Fibroblast of skin of left biceps (primary cell): ENCODE data around the gene ADAM19.

Experiments
- DNase-seq, 2 experiments: peaks; one replicate each; pipeline ENCODE4 v3.0.0-alpha.2; 2013; ENCODE audit warnings: low read depth in 2 of 2

ADAM19 gene

DNA sequence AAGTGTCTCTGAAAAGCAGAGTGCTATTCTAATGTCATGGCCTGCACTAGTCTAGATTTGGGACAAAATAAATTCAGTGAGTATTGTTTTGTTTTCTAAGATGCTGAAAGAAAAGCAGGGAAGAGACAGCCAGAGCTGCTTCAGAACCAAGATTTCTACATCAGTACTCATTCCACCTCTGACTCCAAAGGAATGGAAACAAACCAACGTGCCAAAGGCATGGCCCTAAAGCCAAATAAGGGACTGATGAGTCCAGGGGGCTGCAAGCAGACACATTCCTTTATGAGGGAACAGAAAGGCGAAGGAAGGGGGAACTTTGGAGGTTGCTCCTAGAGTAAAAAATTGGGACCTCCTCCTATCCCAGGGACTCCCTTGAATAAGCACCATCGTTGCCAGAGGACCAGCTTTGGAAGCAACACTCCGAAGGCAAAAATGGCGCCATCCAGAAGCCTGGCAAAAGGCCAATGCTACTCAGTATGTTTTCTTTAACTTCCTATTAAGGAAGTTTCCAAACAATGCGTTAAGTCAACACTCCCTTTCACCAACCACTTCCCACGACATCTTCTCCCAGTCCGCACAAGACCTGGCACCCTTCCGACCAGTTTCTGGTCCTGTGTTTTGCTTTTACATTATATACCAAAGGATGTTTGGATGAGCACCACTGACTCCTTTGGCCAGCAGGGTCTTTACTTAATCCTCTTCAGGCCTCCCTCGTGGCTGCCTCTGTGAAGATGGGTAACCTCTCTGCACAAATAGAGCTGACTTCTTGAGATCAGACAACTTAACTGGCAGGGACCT lies 31.6 kb downstream of the ADAM19 start:
- DNase-seq = no peak

DNA sequence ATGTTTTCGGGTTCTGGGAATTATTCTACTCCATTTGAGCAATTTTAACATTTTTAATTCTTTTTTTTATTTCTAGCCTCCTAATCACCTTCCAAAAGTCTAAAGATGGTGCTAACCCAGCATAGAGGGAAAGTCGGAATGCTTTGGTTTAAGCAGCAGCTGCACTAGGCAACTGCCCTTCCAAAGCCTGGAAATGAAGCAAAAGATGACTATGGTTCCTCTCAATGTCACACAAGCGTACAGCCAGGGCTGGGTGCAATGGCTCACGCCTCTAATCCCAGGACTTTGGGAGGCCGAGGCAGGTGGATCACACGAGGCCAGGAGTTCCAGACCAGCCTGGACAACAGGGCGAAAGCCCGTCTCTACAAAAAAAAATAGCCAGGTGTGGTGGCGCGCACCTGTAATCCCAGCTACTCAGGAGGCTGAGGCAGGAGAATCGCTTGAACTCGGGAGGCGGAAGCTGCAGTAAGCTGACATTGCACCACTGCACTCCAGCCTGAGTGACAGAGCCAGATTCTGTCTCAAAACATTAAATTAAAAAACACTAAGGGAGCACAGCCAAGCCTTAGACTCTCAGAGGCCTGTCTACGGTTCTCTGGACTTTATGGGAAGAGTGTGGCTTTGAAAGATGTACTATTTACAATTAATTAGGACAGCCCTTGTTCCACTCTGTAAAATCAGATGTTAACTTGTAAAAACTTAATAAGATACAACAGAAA lies 33.1 kb downstream of the ADAM19 start:
- DNase-seq = no peak

GRCh38 chr5:157541447-157542118 lies 34.0 kb downstream of the ADAM19 start:
- DNase-seq = no peak

DNA sequence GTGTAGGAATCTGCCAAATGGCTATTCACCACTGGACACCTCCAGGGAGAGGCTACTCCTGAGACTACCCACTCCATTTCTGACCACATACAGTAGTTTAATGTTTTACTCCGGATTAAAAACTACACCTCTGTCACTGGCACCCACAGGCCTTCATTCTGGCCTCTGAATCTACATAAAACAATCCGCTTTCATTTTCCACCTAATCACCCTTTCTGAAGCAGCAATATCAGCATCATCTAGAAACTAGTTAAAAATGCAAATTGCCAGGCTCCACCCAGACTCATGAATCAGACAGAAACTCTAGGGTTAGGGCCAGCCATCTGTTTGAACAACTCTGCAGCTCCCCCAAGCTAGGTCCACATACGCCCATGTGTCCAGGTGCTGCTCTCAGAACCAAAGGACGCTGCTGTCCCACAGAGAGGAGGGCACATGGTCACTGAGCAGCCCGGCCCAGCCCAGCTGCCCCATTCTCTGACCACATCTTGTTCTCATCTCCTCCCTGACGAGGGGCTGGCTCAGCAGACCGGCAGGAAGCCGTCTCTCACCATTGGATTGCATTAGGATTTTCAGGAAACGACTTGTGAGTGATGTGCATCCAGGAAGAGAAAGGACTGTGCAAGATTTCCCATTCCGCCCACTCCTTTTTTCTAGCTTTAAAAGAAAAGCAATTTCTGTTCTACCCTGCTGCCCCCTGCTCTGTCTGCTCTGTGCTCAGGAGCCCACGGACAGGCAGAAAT lies 34.7 kb downstream of the ADAM19 start:
- no peak for DNase-seq

- no peak for DNase-seq
Measured at GRCh38 chr5:157540124-157540523, 35.5 kb downstream of the ADAM19 start.

- DNase-seq = no peak
Measured at GRCh38 chr5:157539503-157540022, 36.0 kb downstream of the ADAM19 start.

DNA sequence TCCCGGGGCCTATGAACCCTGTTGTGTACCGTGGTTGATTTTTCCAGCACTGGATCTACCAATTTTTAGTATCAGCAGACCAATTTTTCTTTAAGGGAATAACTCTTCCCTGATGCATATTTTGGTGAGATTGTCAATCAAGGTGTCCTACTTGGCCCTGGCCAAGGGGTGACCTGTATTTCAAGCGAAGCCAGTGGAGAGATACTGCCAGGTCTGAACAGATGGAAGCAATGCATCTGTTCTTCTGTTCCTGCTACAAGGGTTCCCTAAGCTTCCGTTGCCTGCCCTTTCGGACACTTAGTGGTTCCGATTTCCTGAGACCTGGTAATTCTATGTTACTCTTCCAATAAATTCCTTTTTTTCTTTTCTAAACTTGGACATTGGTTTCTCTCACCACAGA lies 37.3 kb downstream of the ADAM19 start:
- DNase-seq = no peak

DNA sequence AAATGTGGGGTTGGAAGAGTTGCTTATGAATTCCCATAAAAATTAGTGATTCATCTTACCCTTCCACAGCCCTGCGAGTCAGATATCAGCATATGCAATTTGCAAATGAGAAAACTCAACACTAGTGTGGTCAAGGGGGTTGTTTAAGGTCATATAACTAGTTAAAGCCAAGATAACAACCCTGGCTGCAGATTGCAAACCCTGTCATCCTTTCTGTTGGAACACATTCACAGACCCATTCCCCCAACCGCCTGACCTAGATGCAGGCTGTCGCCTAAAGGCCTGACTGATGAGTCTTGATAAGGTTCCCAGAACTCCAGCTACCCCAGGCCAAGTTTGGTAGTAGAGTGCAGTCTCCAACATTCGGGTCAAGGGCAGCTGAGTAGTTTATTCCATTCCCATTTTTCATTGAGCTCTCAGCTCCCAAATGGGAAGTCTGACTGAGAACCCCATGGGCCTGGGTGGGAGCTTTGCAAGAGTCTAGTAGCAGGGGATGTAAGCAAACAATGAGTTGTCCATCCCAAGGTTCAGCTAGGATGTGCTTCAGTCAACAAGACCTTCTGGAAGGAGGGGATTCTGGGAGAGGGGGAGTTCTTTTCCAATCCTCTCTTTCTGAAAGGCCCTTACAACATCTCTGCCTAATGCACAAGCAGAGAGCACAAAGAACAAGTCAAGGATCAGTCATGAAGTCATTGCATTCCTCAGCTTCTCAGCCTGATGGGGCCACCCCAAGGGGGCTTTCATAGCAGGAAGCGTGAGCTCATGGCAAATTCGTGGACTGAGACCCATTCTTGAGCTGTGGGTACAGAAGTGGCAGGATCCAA lies 40.3 kb downstream of the ADAM19 start:
- DNase-seq = no peak

DNA sequence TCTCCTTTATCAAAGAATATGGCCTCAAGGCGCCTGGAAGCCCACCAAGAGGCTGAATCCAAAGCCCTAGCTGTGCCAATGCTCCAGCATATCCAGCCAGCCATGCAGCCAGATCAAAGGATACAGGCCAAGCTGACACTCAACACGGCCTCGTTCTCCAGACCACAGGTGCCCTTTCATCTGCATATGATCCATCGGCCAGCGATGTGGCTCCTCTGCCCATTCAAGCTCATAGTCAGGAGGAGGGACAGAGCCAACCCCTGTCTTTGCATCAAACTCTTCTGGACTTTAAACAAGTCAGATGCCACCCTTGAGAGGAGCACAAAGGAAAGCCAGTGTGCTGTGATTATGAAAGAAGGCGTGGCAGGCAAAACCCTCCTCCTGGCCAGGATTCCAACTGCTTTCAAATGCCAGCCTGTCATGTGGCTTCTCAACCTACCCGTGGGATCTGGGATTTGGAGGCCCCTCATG lies 42.5 kb downstream of the ADAM19 start:
- DNase-seq = no peak

DNA sequence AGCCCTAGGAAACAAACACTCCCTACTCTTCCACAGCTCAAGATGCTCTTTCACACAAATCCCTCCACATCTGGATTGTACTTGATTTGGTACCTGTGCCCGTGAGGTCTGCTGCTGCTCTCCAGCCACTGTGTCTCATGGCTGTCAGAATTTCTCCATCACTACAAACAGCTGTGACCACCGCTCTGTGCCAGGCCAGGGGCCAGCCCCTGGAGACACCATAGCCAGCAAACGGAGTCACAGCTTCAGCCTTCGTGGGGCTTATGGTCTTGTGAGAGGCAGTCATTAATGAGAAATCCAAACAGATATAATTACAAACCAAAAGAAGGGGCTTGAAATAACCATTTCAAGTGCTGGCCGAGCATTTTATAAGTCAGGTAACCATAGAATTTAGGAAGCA lies 43.6 kb downstream of the ADAM19 start:
- DNase-seq = no peak

- no peak for DNase-seq
Measured at GRCh38 chr5:157530226-157530972, 45.2 kb downstream of the ADAM19 start.

DNA sequence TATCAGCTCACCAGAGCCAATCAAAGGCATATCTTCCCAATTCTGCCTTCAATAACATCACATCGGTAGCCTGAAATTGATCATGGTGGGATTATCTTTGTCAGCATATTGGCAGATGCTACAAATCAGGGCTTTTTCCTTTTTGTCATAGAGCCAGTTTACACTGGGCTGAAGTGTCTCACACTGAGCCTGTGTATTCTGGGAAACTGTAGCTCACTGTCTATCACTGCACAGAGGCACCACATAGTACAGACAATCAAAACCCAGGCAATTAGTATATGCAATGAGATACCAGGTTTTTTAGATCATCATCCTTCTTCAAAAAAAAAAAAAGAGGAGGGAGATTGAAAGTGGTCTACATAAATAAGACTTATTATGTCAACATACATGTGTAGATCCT lies 46.6 kb downstream of the ADAM19 start:
- DNase-seq = no peak

DNA sequence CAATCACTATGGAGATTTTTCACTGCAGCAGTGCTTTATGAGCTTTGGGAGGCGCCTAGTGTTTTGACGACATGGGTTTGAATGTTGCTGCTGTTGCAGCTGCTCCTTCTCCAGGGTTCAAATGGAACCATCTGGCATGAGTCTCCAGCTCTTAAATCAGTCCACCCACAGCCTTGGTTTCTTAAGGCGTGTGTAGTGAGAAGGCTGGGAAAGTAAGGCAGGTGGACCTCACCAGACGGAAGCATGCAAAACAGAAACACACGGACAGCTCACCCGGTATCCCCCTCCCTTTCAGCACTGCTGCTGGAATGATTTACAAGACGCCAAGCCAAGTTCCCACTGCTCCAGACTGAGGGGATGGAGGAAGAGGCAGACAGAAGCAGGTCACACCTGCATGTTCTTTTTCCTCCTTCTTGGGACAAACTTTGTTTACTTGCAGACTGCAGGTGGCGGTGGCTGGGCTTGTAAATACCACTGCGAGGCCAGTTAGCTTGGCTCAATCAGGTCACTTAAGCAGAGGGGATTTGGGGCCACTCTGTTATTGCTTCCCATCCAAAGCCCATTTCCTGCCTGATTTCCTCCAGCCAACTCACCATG lies 47.4 kb downstream of the ADAM19 start:
- DNase-seq = no peak

- DNase-seq = no peak
Measured at GRCh38 chr5:157524887-157525286, 50.7 kb downstream of the ADAM19 start.

DNA sequence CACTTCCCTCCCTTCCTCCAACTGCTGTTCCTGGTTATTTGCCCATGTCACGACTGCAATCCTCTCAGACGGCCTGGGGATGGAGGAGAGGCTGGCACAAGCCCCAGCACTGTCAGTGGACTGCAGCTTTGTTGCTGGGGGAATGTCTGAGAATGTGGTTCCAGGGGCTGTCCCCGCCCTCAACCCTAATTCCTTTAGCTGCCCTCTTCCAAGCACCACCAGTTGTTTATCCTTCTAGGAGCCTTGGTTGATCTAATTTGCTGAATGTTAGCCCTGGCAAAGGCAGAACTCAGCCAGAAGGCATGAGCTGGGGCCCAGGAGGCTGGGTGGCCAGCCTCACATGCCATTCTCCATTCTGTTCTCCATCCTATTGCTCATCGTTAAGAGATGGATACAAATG lies 51.6 kb downstream of the ADAM19 start:
- DNase-seq = no peak

- no peak for DNase-seq
Measured at GRCh38 chr5:157521704-157522029, 53.9 kb downstream of the ADAM19 start.

- no peak for DNase-seq
Measured at GRCh38 chr5:157520911-157521703, 54.5 kb downstream of the ADAM19 start.

DNA sequence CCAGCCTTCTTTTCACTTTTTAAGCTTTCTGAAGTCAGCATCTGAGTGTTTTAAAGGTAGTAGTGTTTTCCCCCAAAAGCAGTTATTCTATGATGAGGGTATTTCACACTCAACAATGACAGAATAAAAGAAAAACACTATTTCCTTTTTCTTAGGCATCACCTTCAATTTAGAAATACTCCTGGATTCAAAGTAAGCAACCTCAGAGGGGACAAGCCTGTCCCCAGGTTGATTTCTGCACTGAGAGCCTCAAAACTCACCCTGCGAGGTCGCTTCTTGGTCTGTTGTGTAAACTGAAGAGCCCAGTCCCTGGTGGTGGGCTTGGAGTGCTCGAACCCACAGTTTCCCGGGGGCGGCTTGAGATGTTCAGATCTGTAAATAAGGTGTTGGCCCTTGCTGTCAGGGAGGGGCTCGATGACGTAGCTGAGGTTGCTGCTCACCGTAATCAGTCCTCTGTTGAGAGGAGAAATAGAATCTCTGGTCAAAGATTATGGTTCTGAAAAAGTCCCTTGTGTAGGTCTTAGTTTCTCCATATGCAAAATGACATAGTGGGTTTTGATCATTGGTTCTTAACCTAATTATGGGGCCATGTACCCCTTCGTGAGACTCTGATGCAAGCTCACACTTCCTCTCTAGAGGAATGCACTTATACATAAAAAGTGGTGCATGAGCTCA lies 55.9 kb downstream of the ADAM19 start:
- DNase-seq = no peak
